Sigmoid colon (tissue), 7 donors: ENCODE data around the gene MRPL19. TPM values are rescaled to one million over a fixed set of nuclear protein-coding genes. Genes with fewer than 3 reads are reported as not detected.
A peak's percentile ranks its signal among the peaks of the same experiment; 100 is the strongest.

Experiments used
- DNase-seq: peaks from one replicate; pipeline ENCODE4 v3.0.0-alpha.2; 2019
- H3K27ac ChIP-seq, 4 donors: fragments of 200-600 bp; sonication (generic); one replicate each; pipeline ENCODE4 v1.5.1; 2016 to 2019; ENCODE audit warnings: mild to moderate bottlenecking in 1 of 4
- H3K27me3 ChIP-seq, 3 donors: fragments of 200-600 bp; sonication (generic); one replicate each; pipeline ENCODE4 v1.5.1; 2019; ENCODE audit warnings: mild to moderate bottlenecking in 1 of 3
- H3K36me3 ChIP-seq, 4 donors: fragments of 200-600 bp; sonication (generic); one replicate each; pipeline ENCODE4 v1.5.1; 2016 to 2019
- H3K4me1 ChIP-seq, 4 donors: fragments of 200-600 bp; sonication (generic); one replicate each; pipeline ENCODE4 v1.5.1; 2017 to 2019
- H3K4me3 ChIP-seq, 4 donors: fragments of 200-600 bp; sonication (generic); one replicate each; pipeline ENCODE4 v1.5.1; 2017 to 2019; ENCODE audit warnings: mild to moderate bottlenecking in 2 of 4, moderate library complexity in 1 of 4
- H3K9me3 ChIP-seq, 4 donors: fragments of 200-600 bp in 3 of 4; sonication (generic) in 3 of 4; one replicate each; pipeline versions ENCODE4 v1.5.1 to v1.6.1; 2013 to 2019
- EP300 ChIP-seq, 4 donors: sonication (generic); formaldehyde crosslinking; IDR thresholded peaks; one replicate each; pipeline ENCODE4 v1.6.1; 2017; ENCODE audit warnings: antibody characterized with exemption in 4 of 4
- POLR2A ChIP-seq, 2 donors: fragments of 450-650 bp; IDR thresholded peaks; one replicate each; pipeline ENCODE4 v1.6.1; 2016; ENCODE audit warnings: antibody characterized with exemption in 2 of 2, mild to moderate bottlenecking in 2 of 2, moderate library complexity in 2 of 2
- POLR2AphosphoS5 ChIP-seq, 4 donors: sonication (generic); formaldehyde crosslinking; IDR thresholded peaks; one replicate each; pipeline ENCODE4 v1.6.1; 2017; ENCODE audit warnings: antibody characterized with exemption in 4 of 4
- WGBS, 2 donors: extraction: QIAGEN DNeasy Blood & Tissue Kit; methylation state at CpG; one replicate each; pipeline ENCODE4 v1.1.7; 2013; 5-methylcytosine and 5-hydroxymethylcytosine counted together
- intact Hi-C: fragments of 100-400 bp; cut with DNase I; formaldehyde crosslinking; loops from one replicate; pipeline ENCODE4 v1.15.1; 2023
- polyA plus RNA-seq, 3 donors: library from polyadenylated mRNA; stranded (reverse); fragments of 200-250 nt; gene quantifications; one replicate each; pipeline ENCODE4 v1.2.3, GENCODE V29; 2013
- total RNA-seq, 4 donors: library from RNA; depleted of rRNA; stranded (reverse); fragments of >200 nt; gene quantifications; one replicate each; pipeline ENCODE4 v1.1.0, GENCODE V29; 2016
- TF ChIP-seq, protein P1 (sequence below), 4 experiments: fragments of 450-650 bp in 3 of 4; fragments of 200-600 bp in 1 of 4; IDR thresholded peaks; one replicate each; pipeline ENCODE4 v1.5.1; 2016 to 2019; ENCODE audit warnings: antibody characterized with exemption in 4 of 4, mild to moderate bottlenecking in 3 of 4, moderate library complexity in 2 of 4
- donor health status: healthy with polysubstance abuse.
- donor health status: Bipolar disorder and iron deficiency.
- donor health status: healthy.

Gene MRPL19
- total and polyA plus RNA-seq, 7 donors = 24.8 to 52.1 (median 36.4) TPM

- Histone ChIP-seq H3K9me3 (no peaks in the 10 kb centered on the region), H3K27ac (no peak overlapping the region), H3K4me1 (no peaks in the 10 kb centered on the region), H3K27me3 (no peaks in the 10 kb centered on the region), H3K4me3 (no peak overlapping the region), H3K36me3 (no peaks in the 10 kb centered on the region)
- peak; percentile 73 for DNase-seq
- 2% methylated on average over 4 of the region's 4 CpGs for WGBS, 2 donors
- no peak for TF ChIP-seq POLR2A (IDR thresholded peaks at IDR 0.05)
- TF ChIP-seq, protein P1, sequence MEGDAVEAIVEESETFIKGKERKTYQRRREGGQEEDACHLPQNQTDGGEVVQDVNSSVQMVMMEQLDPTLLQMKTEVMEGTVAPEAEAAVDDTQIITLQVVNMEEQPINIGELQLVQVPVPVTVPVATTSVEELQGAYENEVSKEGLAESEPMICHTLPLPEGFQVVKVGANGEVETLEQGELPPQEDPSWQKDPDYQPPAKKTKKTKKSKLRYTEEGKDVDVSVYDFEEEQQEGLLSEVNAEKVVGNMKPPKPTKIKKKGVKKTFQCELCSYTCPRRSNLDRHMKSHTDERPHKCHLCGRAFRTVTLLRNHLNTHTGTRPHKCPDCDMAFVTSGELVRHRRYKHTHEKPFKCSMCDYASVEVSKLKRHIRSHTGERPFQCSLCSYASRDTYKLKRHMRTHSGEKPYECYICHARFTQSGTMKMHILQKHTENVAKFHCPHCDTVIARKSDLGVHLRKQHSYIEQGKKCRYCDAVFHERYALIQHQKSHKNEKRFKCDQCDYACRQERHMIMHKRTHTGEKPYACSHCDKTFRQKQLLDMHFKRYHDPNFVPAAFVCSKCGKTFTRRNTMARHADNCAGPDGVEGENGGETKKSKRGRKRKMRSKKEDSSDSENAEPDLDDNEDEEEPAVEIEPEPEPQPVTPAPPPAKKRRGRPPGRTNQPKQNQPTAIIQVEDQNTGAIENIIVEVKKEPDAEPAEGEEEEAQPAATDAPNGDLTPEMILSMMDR (IDR thresholded peaks at IDR 0.05) = peak; percentile 16 to 84 (median 56)
- intact Hi-C loops = loop anchor here (5.0 kb wide), 1 partner anchor 711 kb away; no protein-coding TSS in a partner anchor
Observed at GRCh38 chr2:75627902-75628504, 18.6 kb upstream of the MRPL19 start.

GRCh38 chr2:75632091-75632701 is 14.4 kb upstream of the MRPL19 start:
- H3K9me3 ChIP-seq = no peaks in the 10 kb centered on the region
- DNase-seq = no peak
- H3K27ac ChIP-seq = no peak overlapping the region
- no peaks in the 10 kb centered on the region for H3K27me3 ChIP-seq
- no peaks in the 10 kb centered on the region for H3K4me1 ChIP-seq
- no peaks in the 10 kb centered on the region for H3K36me3 ChIP-seq
- no peak for TF ChIP-seq POLR2AphosphoS5 (IDR thresholded peaks at IDR 0.05)
- TF ChIP-seq POLR2A (IDR thresholded peaks at IDR 0.05) = no peak
- H3K4me3 ChIP-seq = no peak overlapping the region
- WGBS, 2 donors = 76% methylated on average over 5 of the region's 5 CpGs
- intact Hi-C loops = no loop called here

DNA sequence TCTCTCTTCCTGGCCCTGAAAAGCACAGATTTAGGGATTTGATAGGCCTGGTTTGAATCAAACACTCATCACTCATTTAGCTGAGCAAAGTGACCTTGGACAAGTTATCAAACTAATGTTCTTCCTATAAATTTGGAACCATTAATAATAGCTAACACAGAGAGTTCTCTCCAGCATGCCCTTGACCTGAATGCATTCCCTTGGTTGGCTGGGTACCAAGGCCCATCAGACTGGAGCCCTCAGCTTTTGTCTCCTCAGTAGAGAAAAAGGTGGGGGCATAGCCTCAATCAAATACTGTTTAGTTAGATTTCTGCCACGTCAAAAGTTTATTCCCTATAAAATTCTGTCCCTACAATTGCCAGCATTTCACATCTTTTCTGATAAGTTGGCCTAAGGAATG is 13.8 kb upstream of the MRPL19 start:
- Histone ChIP-seq H3K4me1 (no peaks in the 10 kb centered on the region), H3K4me3 (no peak overlapping the region), H3K9me3 (no peaks in the 10 kb centered on the region), H3K36me3 (no peaks in the 10 kb centered on the region), H3K27ac (no peak overlapping the region), H3K27me3 (no peaks in the 10 kb centered on the region)
- DNase-seq = no peak
- intact Hi-C loops = no loop called here
- 57 to 74% methylated on average over 1 of the region's 1 CpG for WGBS, 2 donors
- TF ChIP-seq, protein P1 (IDR thresholded peaks at IDR 0.05) = no peak
- no peak for TF ChIP-seq POLR2A (IDR thresholded peaks at IDR 0.05)
- no peak for TF ChIP-seq EP300 (IDR thresholded peaks at IDR 0.05)
- TF ChIP-seq POLR2AphosphoS5 (IDR thresholded peaks at IDR 0.05) = no peak

DNA sequence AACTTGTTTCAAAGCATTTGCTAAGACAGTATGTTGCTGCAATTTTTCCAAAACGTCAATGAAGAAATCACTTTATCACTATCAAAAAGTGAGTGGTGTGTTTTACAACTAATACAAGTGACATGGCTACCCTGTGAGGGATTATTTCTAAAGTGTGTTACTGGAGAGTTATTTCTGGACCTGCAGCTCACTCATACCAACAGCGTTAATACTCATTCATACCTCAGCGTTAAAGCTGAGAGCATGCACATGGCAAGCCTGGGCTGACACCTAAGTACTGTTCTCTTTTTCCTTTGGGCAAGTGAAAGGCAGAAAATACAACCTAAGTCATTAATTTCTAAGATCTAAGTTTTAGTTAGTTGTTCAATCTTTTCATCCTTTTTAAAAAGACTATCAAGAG is 13.0 kb upstream of the MRPL19 start:
- intact Hi-C loops = no loop called here
- WGBS, 2 donors = 56 to 88% methylated on average over 3 of the region's 3 CpGs
- TF ChIP-seq POLR2A (IDR thresholded peaks at IDR 0.05) = no peak
- TF ChIP-seq EP300 (IDR thresholded peaks at IDR 0.05) = no peak
- TF ChIP-seq, protein P1 (IDR thresholded peaks at IDR 0.05) = no peak
- no peak for TF ChIP-seq POLR2AphosphoS5 (IDR thresholded peaks at IDR 0.05)

GRCh38 chr2:75634945-75635344 is 11.6 kb upstream of the MRPL19 start:
- Histone ChIP-seq H3K4me3 (no peak overlapping the region), H3K4me1 (no peaks in the 10 kb centered on the region), H3K36me3 (no peaks in the 10 kb centered on the region), H3K9me3 (no peaks in the 10 kb centered on the region), H3K27me3 (no peaks in the 10 kb centered on the region), H3K27ac (no peak overlapping the region)
- DNase-seq = no peak
- intact Hi-C loops = no loop called here
- 0 to 96% methylated on average over 1 of the region's 1 CpG for WGBS, 2 donors
- TF ChIP-seq, protein P1 (IDR thresholded peaks at IDR 0.05) = no peak
- no peak for TF ChIP-seq POLR2AphosphoS5 (IDR thresholded peaks at IDR 0.05)
- no peak for TF ChIP-seq POLR2A (IDR thresholded peaks at IDR 0.05)
- TF ChIP-seq EP300 (IDR thresholded peaks at IDR 0.05) = no peak

More for the DNA sequence above, 13.0 kb upstream of the MRPL19 start:
- Histone ChIP-seq H3K9me3 (no peaks in the 10 kb centered on the region), H3K27me3 (no peaks in the 10 kb centered on the region), H3K36me3 (no peaks in the 10 kb centered on the region), H3K4me3 (no peak overlapping the region), H3K4me1 (no peaks in the 10 kb centered on the region), H3K27ac (no peak overlapping the region)
- no peak for DNase-seq
